ENCODE measurements around the gene TMEM163.

The TMEM163 gene

DNA sequence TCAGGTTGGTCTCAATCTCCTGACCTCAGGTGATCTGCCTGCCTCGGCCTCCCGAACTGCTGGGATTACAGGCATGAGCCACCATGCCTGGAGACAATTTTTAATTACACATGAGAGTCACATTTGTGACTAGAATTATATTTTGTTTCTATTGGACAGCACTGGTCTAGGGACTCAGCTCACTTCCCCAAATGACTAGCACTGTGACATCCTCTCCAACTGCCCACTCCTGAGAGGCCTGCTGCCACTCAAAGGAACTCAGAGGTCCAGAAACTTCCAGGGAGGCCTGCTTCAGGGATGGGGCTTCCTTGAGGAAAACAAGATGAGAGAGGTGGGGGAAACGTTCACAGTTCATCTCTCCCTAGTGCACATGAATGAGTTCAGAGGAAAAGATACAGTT is 29.5 kb downstream of the TMEM163 start:
- no peak for DNase-seq

DNA sequence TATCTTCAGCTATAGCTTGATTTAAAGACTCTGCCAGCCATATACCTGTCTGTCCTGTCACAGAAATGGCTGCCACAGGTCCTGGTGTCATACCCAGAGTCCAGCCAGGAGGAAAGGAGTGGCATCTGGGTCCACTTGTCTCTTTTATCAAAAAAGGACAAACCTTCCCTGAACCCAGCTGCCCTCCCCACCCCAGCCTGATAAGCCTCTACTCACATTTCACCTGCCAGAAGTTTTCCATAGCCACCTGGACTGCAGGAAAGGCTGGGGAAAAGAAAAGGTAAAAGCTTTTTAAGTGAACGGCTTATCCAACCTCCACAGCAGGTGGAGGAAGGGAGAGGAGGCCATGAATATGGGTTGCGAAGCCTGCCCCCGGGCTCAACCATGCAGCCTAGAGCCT is 32.8 kb downstream of the TMEM163 start:
- no peak for DNase-seq

DNA sequence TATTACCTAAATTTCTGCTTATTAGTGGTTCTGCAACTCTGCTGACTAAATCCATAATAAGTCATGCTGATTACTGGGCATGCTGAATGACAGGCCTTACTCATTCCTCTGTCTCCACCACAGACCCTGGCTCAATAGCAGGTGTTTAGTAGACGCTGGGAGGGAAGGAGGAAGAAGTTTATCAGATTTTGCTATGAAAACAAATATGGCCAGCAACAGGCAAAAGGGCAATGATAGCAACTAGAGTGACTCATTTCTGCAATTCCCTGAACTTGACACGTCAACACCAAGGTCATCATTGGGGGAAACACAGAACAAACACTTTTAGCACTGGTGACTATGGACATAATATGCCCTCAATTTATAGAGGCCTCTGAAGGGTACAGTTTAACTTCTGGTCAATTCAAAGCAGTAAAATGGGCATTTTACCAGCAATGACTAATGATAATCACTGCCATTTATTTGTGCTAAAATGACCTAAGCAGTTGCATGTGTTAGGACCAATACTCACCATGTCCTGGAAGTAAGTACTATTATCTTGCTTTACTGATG is 35.2 kb downstream of the TMEM163 start:
- no peak for DNase-seq

DNA sequence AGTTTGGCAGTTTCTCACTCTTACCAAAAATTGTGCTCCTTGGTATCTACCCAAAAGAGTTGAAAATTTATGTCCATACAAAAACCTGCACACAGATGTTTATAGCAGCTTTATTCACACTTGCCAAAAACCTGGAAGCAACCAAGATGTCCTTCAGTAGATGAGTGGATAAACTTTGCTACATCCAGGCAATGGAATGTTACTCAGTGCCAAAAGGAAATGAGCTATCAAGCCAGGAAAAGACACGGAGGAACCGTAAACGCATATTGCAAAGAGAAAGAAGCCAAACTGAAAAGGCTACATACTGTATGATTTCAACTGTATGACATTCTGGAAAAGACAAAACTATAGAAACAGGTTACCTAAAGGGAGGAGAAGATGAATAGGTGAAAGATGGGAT is 36.1 kb downstream of the TMEM163 start:
- DNase-seq = no peak

DNA sequence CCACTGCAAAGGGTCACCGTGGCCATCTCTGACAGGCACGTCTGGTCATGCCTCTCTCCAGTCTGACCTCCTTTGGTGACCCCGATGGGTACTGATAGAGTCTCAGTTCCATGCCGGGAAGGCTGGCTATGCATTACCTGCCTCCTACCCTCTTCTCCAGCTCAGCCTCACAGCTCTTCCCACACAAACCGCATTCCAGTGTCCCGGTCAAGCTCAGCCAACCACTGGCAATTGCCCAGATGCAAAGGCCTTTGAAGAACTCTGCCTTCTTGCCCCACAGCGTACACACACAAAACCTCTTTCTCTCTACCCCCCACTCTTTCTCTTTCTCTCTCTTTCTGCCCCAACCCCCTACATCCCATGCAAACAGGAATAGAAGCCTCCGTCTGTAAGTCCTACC is 37.6 kb downstream of the TMEM163 start:
- DNase-seq = no peak

- DNase-seq = no peak
Observed at GRCh38 chr2:134679745-134680144, 39.1 kb downstream of the TMEM163 start.

GRCh38 chr2:134679294-134679693 is 39.5 kb downstream of the TMEM163 start:
- DNase-seq = no peak

DNA sequence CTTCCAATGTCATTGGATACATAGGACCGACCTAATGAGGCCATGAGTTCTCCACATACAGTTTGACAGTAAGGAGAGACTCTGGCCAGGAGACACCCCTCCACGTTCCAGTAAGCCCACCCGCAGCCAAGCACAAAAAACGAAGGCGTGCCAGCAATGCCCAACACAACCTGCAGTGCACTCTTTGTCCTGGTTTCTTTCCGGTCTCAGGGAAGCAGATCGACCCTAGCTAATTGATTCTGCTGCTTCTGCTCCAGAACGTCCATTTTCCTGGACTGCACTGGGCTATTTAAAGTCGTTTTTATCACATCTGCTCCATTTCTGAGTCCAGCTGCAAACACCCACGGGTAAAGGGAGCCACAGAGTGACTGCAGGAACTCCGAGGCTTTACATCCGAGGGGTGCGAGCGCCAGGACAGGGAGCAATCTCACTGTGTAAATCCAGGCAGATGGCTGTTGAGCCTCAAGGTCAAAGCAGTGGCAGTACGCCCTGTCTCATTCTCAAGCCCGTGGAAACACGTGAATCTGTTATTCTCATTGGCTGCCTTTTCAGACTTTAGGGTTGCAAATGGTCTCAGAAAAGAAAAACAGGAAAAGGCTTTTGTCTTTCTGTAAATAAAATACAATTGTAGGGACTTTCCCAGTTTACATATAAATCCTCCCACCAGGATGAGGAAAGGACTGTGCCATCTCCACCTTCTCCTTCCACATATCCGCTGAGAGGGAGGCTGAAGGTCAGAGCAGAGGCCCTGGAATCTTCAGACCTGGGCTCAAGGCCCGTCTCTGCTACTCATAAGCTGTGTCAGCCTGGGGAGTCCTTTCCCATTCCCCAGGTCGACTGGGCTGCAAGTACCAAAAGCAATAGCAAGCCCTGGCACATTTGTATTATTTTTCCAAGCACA is 40.7 kb downstream of the TMEM163 start:
- DNase-seq = no peak

DNA sequence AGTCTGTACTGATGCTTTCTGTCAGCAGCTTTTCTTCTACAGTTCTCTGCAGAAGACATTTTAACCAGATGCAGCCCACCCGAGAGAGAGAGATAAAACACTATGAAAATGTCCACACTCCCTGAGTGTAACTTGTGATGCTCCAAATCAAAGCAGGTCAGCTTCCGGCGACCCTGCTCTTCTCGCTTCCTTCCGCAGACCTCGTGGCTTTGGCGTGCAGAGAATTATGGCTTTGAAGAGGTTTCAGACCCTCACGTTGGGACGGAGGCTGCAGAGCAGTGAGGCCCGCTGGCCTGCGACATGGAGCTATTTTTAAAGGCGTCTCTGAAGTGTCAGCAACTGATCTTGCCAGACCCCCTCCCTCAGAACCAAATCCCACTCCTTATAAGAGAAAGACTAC is 41.8 kb downstream of the TMEM163 start:
- no peak for DNase-seq

DNA sequence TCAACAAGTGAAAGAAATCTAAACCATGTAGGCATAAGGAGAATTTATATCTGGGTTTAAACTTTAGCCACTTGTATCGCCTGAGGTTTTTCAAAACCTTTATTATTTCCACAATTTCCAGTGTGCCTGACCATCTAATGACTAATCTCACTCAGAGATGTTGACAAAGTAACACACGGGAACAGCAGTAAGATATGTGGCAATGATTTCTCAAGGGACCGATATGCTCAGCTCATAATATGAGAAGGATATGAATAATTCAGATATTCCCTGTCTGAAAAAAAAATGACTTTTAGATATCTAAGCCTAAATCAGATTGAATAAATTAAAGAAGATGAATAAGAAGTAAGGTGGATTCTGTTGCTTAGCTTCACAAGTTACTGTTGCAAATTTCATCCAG is 43.5 kb downstream of the TMEM163 start:
- no peak for DNase-seq

DNA sequence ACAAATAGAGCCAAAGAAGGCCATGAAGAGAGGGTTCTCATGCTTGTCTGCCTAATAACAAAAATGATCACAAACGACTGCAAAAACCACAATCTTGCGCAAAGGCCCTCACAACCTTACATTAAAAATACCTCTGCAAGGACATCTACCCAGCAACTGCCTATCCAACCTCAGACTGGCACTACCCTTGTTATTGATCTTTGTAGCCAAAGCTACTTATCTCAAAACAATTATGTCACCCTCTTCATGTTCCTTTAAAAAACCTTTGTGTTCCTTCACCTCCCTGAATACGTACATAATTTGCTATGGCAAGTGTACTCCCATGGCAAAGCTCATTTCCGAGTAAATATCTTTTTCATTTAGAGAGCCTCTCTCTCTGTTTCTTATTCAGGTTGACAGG is 44.1 kb downstream of the TMEM163 start:
- DNase-seq = no peak

DNA sequence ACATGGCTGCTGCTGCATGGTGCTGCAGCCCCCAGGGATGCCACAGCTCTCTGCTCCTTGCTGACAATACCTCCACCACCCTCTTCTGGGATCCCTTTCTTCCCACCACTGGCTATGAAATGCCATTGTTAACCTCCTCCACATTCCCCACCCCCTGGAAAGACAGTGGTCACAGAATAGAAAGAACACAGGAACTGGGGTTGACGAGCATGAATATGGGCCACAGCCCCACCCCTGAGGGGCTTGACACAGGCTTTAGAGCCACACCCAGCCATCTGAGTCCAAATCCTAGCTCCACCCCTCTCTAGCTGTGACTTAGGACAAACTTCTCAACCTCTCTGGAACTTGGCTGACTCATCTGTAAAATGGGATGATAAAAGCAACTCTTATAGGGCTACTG is 47.3 kb downstream of the TMEM163 start:
- no peak for DNase-seq

- DNase-seq = no peak
Observed at GRCh38 chr2:134670955-134671354, 47.8 kb downstream of the TMEM163 start.

DNA sequence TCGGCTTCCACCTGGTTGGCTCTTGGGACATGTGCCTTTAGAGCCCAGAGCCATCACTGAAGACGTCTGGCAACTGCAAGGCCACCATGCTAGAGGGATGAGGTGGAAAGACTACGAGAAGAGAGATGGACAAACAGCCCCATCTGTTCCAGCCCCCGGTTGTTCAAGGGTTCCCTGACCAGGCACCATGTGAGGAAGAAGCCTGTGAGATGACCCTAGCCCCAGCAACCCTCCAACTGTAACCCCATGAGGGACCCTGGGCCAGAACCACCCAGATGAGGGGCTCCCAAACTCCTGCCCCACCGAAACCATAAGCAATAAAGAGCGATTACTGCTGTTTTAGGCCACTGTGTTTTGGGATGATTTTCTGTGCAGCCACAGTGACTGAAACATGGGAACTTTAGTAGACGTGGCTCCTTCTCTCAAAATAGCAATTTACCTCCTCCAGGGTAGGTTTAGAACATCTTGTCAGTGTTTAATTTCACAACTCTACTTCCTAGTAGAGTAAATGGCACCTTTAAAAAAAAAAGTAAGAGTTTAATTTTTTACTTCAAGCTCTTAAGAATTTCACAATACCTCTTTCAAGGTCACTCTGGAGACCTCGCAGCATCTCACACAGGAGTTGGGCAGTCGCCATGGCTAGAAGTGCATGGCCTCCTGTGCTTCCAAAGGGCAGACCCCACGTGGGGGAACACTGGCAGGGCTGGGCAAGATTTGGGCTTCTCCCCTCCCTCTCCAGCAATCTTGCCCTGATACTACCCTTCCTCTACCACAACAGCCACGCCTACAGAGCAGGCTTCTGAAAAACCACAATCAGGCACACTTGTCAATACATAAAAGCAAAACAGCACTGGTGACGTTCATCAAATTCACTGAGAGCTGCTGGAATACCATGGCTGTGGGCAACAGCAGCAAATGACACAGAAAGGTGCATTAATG is 48.8 kb downstream of the TMEM163 start:
- DNase-seq = peak in 1 of 2 donors; percentile 47

DNA sequence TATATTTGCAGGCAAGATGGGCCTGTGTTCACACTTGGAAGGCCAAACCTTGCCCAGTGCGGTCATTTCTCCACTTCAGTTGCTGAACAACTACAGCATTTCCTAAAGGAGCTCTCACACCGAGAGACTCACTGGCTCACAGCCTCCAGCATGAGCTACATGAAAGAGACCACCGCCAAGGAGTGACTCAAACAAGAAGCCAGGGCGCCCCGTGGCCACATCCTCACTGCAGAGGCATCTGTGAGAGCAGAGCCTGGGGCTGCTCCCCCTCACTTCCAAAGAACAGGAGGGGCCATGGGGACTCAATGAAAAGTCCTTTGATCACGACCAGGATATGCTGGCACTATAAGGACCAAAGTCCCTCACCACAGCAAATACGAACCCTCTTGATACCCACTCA is 50.0 kb downstream of the TMEM163 start:
- DNase-seq = peak; percentile 60 to 71

DNA sequence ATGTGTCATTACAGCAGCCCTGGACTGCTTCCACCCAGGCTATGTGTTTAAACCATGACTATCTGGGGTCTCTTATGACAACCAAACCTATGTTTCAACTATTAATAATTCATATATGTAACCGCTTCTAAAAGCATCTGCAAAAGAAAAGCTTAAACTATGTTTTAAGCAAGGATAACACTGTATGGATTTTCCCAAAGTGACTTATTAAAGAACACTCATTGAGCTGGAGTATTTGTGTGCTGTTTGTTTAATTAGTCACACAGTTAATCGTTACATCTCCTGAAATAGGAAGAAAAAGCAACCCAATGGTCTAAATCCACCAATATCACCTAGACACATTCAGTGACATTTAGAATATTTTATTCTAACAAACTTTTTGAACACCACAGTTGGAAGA is 51.3 kb downstream of the TMEM163 start:
- no peak for DNase-seq

GRCh38 chr2:134667081-134667480 is 51.7 kb downstream of the TMEM163 start:
- DNase-seq = no peak

- no peak for DNase-seq
Observed at GRCh38 chr2:134665727-134666506, 52.9 kb downstream of the TMEM163 start.

DNA sequence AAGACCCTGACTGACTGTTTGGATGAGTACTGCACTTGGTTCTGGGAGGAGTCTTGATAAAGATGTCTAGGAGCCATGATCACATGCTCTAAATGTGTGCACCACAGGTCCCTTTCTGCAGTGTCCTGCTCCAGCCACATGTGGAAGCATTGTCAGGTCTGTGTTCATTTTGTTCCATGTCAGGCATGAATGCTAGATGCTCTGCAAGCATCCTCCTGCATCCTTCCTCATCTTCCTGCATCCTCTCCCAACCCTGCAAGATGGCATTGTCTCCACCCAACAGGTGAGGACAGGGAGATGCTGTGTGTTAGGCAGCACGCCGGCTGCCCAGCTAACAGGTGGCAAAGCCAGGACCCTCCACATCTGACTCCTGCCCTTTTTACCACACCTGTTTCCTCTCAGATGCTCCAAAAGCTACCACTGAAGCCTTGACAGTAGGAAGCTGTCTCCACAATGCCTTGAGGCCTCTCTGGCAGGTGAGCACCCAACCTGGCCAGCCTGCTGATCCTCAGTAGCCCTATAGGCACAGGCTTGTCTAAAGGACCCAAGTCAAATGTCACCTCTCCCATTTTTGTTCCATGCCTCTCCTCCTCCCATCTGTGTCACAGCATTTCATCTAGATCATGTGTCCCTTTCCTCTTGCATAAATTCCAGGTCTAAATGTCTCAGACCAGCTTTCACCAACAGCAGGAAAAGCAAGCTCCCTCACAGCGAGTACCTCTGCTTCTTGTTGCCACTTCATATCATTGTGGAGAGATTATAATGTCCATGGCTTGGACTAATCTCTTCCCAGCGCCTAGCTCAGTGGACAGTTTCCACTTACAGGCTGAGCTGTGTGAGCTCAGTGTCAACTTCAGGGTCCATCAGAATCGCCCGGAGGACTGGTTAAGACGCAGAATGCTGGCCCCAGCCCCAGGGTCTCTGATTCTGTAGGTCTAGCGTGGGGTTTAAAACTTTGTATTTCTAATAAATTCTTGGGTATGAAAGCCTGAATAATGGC is 55.0 kb downstream of the TMEM163 start:
- DNase-seq = no peak

DNA sequence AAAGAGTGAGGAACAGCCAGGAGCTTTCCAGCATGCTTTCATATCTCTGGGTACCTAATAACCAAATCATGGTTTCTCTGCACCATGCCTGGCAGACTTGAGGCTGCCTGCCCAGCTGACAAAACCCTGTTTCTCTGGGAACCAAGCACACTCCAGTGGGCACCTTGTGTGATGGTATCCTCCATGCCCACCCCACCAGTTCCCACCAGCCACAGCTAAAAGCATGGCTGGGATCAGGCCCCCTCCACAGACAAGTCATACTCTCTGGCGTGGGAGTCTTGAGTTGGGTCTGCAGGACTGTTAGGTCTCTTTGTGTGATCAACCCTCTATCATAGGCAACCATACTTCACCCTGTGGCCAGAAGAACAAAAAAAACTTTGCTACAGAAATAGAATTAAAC is 56.0 kb downstream of the TMEM163 start:
- no peak for DNase-seq

DNA sequence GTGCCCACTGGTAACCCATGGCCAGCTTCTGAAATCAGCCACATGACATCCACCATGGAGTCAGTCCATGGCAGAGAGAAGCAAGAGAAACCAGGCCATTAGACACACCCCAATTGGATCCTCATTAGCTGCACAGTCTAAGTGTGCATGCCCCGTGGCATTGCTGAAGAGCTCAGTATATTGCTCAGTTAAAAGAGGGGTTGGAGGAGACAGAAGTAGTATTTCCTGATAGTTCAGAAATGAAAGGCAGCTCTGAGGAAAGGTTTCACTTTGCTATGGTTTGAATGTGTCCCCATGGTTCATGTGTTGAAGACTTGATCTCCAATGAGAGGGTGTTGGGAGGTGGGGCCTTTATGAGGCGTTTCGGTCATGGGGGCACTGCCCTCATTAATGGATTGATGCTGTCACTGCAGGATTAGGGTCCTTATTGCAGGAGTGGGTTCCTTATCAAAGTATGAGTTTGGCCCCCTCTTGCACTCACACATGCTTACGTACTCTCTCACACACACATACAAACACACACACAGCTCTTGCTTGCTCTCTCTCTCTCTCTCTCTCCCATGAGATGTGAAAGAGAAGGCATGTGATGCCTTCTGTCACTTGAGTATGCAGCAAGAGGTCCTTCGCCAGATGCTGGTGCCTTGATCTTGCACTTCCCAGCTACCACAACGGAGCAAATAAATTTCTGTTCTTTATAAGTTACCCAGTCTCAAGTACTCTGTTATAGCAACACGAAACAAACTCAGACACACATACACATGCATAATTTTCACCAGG is 58.0 kb downstream of the TMEM163 start:
- no peak for DNase-seq
